Endometrial microvascular endothelial cells (primary cell): ENCODE results near the gene MEIS3. TPM values are rescaled to one million over a fixed set of nuclear protein-coding genes. Genes with fewer than 3 reads are reported as not detected.
"Not testable (repeated sequence)": the region's sequence is repeated elsewhere in the genome, so short reads cannot be mapped to it uniquely, and the experiment has no call there.

ENCODE experiments used
- in situ Hi-C: cut with HindIII; loops from 2 replicates; pipeline ENCODE4 v1.10.0; 2017; ENCODE audit warnings: low sequenced_read_pairs, low pct_unique_long_range_greater_than_20kb; ENCODE audit errors: inconsistent ontology term
- total RNA-seq: library from RNA; depleted of rRNA; stranded (reverse); fragments of >200 nt; gene quantifications from one replicate; pipeline ENCODE4 v1.2.3, GENCODE V29; 2015; ENCODE audit errors: inconsistent ontology term

MEIS3 gene
- total RNA-seq, 1 donor from 2014 or later = not detected

DNA sequence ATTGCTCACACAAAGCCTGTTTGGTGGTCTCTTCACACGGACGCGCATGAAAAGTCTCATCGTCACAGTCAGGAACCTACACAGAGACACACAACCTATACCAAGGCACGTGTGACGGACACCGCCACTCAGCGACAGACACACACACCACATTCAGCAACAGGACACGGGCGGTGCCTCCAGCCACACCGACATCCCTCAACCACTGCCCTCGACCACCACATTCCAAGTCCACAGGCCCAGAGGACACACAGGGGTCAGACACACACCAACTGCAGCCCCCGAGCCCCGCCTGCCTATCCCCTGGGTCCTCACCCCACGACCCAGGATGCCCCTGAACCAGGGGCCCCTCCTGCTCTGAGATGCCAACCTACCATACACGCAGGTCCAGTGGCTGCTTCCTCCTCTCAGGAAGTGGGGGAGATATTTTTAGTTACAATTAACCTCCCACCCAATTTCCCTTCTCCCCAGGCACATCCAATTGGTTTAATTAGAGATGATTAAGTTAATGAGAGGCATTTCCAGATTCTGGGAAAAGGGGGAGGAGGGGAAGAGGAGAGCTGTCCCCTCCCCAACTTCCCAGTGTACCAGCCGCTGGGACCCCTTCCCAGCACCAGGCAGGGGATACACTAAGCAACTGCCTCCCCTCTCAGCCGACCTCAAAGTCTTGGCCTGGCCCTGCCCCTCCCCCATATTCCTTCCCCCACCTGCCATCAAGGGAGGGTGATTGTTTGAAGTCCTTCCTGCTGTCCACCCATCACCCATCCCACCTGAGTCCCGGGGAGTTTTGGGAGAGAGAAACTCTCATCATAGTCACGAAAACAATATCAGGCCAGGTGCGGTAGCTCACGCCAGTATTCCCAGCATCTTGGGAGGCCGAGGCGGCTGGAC, 20.4 kb downstream of the MEIS3 start:
- in situ Hi-C loops = no loop called here

DNA sequence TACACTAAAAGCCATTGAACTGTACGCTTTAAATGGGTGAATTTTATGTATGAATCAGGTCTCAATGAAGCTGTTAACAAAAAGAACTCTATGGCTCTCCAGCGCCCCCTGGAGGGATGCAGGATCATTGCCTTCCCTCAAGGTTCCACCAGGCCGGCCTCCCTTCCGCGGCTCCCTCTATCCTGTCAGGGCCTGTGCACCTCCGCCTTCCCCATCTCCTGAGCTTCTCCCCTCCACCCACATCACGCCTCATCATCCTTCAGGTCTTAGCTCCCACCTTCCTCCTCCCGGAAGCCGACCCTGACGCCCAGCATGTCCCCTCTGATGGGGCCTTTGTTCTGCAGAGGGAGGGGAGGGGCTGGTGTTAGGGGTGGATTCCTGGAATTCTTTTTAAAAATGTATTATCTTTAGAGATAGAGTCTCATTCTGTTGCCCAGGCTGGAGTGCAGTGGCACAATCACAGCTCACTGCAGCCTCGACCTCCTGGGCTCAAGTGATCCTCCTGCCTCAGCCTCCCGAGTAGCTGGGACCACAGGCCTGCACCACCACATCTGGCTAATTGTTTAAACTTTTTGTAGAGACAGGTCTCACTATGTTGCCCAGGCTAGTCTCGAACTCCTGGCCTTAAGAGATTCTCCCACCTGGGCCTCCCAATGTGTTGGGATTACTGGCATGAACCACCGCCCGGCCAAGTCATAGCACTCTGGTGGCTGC, 27.7 kb downstream of the MEIS3 start:
- in situ Hi-C loops = no loop called here

DNA sequence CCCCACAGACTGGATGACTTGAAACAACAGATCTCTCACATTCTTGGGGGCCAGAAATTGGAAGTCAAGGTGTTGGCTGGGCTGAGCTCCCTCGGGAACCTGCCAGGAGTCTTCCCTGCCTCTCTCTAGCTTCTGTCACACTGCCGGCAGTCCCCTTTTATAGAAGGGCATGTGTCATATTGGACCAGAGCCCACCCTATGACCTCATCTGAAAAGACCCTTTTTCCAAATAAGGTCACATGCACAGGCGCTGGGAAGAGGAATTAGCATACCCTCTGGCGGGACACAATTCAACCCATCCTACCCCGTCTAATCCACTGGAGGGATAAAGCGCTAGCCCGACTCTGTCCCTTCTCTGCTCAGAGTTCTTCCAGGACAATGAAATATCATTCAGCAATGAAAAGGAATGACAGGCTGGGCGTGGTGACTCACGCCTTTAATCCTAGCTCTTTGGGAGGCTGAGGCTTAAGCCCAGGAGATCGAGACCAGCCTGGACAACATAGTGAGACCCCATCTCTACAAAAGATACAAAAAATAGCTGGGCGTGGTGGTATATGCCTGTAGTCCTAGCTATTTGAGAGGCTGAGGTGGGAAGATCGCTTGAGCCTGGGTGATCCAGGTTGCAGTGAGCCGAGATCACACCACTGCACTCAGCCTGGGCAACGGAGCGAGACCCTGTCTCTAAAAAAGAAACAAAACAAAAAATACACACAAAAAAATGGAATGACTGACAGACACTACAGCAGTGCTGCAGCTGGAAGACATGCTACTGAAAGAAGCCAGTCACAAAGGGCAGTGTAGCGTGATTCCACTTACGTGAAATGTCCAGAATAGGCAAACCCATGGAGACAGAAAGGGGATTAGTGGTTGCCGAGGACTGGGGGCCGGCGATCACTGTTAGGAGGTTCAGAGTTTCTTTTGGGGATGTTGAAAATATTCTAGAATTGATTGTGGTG, 28.5 kb downstream of the MEIS3 start:
- in situ Hi-C loops = no loop called here

DNA sequence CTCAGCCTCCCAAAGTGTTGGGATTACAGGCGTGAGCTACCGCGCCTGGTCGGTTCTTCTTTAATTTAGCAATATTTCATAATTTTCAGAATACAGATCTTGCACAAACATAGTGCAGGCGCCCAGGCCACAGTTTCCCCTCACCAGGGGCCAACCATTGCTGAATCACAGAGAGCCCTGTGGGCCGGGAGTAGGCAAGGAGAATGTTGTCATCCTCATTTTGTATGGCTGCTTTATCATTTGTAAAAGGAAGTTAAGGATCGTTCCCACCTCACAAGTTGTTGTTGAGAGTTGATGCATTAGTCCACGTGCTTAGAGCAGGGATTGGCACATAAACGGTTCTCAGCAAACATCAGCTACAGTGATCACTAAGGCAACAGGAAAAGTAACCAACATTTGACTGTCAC, 30.2 kb downstream of the MEIS3 start:
- in situ Hi-C loops = no loop called here

DNA sequence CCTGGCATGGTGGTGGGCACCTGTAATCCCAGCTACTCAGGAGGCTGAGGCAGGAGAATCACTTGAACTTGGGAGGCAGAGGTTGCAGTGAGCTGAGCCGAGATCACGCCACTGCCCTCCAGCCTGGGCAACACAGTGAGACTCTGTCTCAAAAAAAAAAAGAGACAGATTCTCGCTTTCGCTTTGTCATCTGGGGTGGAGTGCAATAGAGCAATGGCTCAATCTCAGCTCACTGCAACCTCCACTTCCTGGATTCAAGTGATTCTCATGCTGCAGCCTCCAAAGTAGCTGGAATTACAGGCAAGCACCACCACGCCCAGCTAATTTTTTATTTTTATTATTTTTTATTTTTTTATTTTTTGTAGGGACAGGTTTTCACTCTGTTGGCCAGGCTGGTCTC, 30.6 kb downstream of the MEIS3 start:
- in situ Hi-C loops = not testable (repeated sequence)

DNA sequence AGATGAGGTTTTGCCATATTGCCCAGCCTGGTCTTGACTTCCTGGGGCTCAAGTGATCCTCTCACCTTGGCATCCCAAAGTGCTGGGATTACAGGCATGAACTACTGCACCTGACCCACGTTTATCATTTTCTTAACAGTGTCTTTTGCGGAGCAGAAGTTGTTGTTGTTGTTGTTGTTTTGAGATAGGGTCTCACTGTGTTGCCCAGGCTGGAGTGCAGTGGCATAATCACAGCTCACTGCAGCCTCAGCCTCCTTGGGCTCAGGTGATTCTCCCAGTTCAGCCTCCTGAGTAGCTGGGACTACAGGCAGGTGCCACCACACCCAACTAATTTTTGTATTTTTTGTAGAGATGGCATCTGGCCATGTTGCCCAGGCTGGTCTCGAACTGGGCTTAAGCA, 31.7 kb downstream of the MEIS3 start:
- in situ Hi-C loops = not testable (repeated sequence)

DNA sequence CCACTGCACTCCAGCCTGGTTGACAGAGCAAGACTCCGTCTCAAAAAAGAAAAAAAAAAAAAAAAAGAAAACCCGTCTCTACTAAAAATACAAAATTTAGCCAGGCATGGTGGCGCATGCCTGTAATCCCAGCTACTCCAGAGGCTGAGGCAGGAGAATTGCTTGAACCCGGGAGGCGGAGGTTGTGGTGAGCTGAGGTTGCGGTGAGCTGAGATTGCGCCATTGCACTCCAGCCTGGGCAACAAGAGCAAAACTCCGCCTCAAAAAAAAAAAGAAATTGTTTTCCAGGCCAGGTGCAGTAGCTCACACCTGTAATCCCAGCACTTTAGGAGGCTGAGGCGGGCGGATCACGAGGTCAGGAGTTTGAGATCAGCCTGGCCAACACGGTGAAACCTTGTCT, 32.7 kb downstream of the MEIS3 start:
- in situ Hi-C loops = not testable (repeated sequence)

DNA sequence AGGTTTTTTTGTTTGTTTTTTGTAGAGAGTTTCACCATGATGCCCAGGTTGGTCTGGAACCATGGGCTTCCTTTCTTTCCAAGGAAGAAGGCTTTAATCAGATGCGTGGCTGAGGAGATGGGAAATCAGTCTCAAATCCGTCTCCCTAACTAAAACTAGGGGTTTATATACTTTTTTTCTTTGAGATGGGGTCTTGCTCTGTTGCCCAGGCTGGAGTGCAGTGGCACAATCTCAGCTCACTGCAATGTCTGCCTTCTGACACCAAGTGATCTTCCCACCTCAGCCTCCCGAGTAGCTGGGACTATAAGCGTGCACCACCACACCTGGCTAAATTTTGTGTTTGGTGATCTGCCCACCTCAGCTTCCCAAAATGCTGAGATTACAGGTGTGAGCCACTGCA, 34.8 kb downstream of the MEIS3 start:
- in situ Hi-C loops = not testable (repeated sequence)

DNA sequence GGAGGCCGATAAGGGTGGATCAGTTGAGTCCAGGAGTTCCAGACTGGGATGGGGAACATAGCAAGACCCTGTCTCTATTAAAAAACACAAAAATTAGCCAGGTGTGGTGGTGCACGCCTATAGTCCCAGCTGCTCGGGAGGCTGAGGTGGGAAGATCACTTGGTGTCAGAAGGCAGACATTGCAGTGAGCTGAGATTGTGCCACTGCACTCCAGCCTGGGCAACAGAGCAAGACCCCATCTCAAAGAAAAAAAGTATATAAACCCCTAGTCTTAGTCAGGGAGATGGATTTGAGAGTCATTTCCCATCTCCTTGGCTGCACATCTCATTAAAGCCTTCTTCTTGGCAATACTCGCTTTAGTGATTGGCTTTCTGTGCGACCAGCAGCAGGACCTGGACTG, 35.4 kb downstream of the MEIS3 start:
- in situ Hi-C loops = not testable (repeated sequence)

DNA sequence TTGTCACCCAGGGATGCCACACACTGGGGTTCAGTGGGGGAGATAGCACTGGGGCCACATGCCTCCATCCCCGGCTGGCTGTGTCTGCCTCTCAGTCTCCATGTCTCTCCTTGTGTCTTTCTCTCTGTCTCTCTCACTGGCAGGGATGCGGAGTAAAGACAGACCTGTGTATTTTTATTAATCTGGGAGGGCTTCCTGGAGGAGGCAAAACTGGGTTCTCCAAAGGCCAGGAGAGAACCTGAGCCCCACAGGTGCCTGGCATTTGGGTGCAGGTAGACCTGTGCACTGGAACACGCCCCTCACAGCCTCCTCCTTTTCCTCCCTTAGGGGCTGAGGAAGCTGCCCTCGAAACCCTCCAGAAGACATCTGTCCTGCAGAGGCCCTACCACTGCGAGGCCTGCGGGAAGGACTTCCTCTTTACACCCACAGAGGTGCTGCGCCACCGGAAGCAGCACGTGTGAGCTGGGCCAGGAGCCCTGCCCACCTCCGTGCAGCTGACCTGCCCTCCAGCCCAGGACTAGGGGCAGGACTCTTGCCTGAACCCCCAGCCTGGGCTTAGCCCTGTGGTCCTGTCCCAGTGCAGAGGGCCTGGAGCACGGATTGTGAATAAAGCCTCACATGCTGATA, 37.6 kb downstream of the MEIS3 start:
- in situ Hi-C loops = no loop called here

DNA sequence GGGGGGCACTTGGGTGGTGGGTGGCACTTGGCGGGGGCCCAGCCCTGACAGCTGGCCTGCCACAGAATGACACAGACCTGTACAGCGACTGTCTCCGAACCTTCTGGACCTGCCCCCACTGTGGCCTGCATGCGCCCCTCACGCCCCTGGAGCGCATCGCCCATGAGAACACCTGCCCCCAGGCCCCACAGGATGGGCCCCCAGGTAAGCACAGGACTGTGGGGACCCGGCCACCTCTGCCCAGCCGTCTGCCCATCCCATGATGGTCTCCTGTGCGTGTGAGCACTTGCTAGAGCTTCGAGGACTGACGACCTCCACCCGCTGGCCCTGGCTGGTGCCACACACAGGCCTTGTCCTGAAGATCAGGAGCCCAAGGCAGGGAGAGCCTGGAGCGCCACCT, 38.2 kb downstream of the MEIS3 start:
- in situ Hi-C loops = no loop called here

DNA sequence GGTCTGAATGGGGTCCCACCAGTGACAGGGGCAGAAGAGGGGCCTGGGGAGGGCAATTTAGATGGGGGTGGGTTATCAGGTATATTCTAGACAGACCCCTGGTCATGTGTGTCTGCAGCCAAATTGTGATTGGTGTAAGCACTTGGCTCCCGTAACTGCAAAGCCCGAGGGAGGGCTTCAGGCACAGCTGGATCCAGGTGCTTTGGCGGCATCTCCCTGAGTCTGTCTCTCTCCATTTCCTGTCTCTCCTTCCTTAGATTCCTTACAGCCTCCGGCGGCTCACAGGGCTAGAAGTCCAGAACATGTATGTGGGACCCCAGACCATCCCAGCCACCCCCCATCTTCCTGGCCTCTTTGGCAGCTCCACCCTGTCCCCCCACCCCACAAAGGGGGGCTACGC, 38.8 kb downstream of the MEIS3 start:
- in situ Hi-C loops = no loop called here

DNA sequence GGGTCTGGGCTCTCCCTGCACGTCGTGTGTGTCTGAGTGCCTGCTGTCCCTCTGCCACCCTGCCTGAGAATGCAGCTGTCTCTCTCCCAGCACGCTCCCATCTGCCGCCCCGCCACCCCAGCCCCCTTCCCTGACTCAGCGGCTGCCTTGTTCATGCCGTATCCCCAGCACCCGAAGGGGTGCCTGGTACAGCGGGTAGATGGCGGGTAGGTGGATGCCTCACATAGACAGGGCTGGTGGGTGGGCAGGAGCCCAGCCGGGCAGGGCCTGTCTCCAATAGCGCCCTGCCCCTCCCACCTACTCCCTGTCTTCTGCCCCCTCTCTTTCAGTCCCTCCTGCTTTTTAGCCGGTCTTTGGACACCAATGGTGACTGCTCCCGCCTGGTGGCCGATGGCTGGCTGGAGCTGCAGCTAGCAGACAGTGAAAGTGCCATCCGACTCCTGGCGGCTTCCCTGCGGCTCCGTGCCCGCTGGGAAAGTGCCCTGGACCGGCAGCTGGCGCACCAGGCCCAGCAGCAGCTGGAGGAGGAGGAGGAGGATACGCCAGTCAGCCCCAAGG, 39.9 kb downstream of the MEIS3 start:
- in situ Hi-C loops = no loop called here

DNA sequence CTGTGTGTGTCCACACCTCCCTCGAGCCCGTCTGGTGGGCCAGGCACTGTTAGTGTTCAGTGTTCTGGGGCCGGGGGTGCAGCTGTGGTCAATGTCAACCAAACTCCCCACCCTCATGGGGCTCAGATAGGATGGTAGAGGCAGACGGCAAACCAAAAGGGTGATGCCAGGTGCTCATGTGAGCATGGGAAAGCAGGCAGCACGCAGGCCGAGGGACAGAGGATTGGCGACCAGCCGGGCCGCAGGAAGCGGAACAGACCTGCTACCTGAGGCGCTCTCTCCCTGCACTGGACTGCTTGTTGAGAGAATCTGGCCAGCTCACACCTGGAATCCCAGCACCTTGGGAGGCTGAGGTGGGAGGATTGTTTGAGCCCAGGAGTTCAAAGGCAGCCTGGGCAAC, 41.1 kb downstream of the MEIS3 start:
- in situ Hi-C loops = no loop called here

DNA sequence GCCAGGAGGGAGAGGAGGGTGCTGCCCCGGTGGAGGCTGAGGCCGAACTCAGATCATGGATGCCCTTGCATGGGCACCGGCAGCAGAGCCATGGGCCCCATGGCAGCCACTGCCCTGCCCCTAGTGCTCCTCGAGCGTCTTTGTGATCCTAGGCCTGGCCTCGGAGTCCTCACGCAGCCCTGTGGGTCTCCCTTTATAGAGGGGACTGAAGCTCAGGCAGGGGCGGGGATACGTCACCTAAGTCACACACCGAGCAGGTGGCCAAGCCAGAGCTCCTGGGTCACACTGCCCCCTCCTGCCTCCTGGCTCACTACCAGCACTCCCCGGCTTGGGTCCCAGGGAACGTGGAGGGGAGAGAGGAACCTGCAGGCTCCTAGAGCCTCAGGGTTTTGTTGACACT, 41.5 kb downstream of the MEIS3 start:
- in situ Hi-C loops = no loop called here

DNA sequence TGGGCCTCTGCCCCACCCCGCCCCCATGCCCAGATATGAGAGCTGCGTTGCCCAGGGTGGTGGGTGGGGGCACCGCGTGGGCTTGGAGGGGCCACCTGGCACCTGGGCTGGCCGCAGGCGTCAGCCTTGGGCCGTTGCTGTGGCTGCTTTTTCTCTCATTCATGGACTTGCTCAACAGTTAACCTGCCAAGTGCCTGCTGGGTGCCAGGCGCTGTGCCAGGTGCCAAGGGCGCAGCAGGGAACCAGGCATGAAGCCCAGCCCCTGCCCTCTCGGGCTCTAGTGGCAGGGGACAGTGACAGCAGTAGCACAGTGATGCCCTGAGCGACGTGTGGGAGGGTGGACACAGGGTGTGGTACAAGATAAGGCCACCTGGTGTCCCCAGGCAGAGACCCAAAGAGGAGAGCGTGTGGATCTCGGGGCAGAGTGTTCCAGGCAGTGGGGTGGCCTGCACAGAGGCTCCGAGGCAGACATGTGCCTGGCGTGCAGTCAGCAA, 42.1 kb downstream of the MEIS3 start:
- in situ Hi-C loops = no loop called here

DNA sequence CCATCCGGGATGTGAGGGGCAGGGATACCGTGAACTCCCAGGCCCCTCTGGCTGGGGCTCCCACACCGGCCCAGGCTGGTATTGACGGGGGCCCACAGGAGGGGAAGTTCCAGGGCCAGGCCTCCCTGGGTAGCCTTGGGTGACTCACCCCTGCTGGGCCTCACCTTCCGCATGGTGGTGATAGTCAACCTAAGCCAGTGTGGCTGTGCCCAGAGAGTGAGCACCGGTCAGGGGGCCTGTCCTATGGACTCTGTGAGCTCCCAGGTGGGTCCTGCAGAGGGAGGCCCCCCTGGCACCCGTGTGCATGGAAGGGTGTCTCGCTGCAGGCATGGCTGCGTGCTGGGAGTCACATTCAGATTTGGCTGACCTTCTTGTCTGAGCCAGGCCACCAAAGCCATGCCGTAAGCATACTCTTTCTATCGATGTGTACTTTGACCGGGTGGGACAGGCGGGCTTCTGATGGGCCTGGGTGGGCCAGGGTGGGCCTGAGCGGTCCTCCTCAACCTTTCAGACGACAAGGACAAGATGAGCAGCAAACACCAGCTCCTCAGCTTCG, 42.7 kb downstream of the MEIS3 start:
- in situ Hi-C loops = no loop called here
